Measurements from ENCODE around the gene PARPBP. TPM values are rescaled to one million over a fixed set of nuclear protein-coding genes. Genes with fewer than 3 reads are reported as not detected.

The PARPBP gene
- total and polyA plus RNA-seq, 2 donors (not counting 1 experiment from before 2014, with no cell fraction given), result 1.2 to 5.2 TPM

- intact Hi-C loops (cut with micrococcal nuclease), result no loop called here
- no peak for DNase-seq
- POLR2A ChIA-PET, result no interaction called here
- CTCF ChIA-PET, result no interaction called here
- Histone ChIP-seq H3K27me3 (replicated peaks in 1 of 4; ENCODE audit: control extremely low read depth in 1 of 4, control insufficient read depth in 3 of 4, insufficient read depth in 4 of 4, low read length in 3 of 4) (no peaks in the 10 kb centered on the region), H3K27ac (ENCODE audit: low read length in 2 of 2) (no peak overlapping the region), H3K9ac (ENCODE audit: low read length) (no peak overlapping the region), H2AFZ (ENCODE audit: insufficient read depth, low read depth, low read length, poor library complexity, severe bottlenecking) (no peak overlapping the region), H3K4me1 (ENCODE audit: control insufficient read depth in 2 of 2, insufficient read depth in 2 of 2, low read length in 2 of 2) (no peaks in the 10 kb centered on the region), H3K4me2 (replicated peaks; ENCODE audit: low read depth, low read length, poor library complexity, severe bottlenecking) (no peak overlapping the region), H4K20me1 (ENCODE audit: control insufficient read depth, insufficient read depth, low read length, poor library complexity, severe bottlenecking) (no peaks in the 10 kb centered on the region), H3K9me3 (ENCODE audit: control extremely low read depth in 1 of 3, control insufficient read depth in 2 of 3, insufficient read depth in 1 of 3, low read length in 2 of 3) (no peaks in the 10 kb centered on the region), H3K36me3 (replicated peaks in 1 of 2; ENCODE audit: control extremely low read depth in 1 of 2, control insufficient read depth in 1 of 2, extremely low read depth in 1 of 2, insufficient read depth in 2 of 2, low read length in 1 of 2) (no peaks in the 10 kb centered on the region), H3K4me3 (ENCODE audit: control extremely low read depth in 1 of 5, extremely low read depth in 1 of 5, insufficient read depth in 1 of 5, low read depth in 2 of 5, low read length in 4 of 5) (no peak overlapping the region), H3K79me2 (ENCODE audit: control insufficient read depth, insufficient read depth, low read length) (no peaks in the 10 kb centered on the region)
- no peaks in the 10 kb centered on the region for H3K9me3 Mint-ChIP-seq (ENCODE audit: insufficient read depth)
- TF ChIP-seq CTCF (IDR thresholded peaks at IDR 0.05) (no peak), EZH2 (IDR thresholded peaks at IDR 0.05; ENCODE audit: borderline replicate concordance, insufficient read depth, low read depth, low read length, poor library complexity, severe bottlenecking) (no peak)
- ATAC-seq (ENCODE audit: low read depth), result no peak
- no peaks in the 10 kb centered on the region for H3K27me3 Mint-ChIP-seq
- H3K4me1 Mint-ChIP-seq, result no peaks in the 10 kb centered on the region
- no peak overlapping the region for H3K27ac Mint-ChIP-seq
- H3K4me3 Mint-ChIP-seq, result no peak overlapping the region
Observed at GRCh38 chr12:102220736-102221135, 100.8 kb downstream of the PARPBP start.

GRCh38 chr12:102227954-102228353, 108.0 kb downstream of the PARPBP start:
- H3K36me3 ChIP-seq (replicated peaks in 1 of 2; ENCODE audit: control extremely low read depth in 1 of 2, control insufficient read depth in 1 of 2, extremely low read depth in 1 of 2, insufficient read depth in 2 of 2, low read length in 1 of 2), result no peaks in the 10 kb centered on the region
- no peak overlapping the region for H3K4me3 ChIP-seq (ENCODE audit: control extremely low read depth in 1 of 5, extremely low read depth in 1 of 5, insufficient read depth in 1 of 5, low read depth in 2 of 5, low read length in 4 of 5)
- no peak for DNase-seq
- no peak for TF ChIP-seq EZH2 (IDR thresholded peaks at IDR 0.05; ENCODE audit: borderline replicate concordance, insufficient read depth, low read depth, low read length, poor library complexity, severe bottlenecking)
- intact Hi-C loops (cut with micrococcal nuclease), result no loop called here
- H3K4me1 ChIP-seq (ENCODE audit: control insufficient read depth in 2 of 2, insufficient read depth in 2 of 2, low read length in 2 of 2), result no peaks in the 10 kb centered on the region
- H3K9me3 ChIP-seq (ENCODE audit: control extremely low read depth in 1 of 3, control insufficient read depth in 2 of 3, insufficient read depth in 1 of 3, low read length in 2 of 3), result no peaks in the 10 kb centered on the region
- no peak overlapping the region for H3K4me2 ChIP-seq (replicated peaks; ENCODE audit: low read depth, low read length, poor library complexity, severe bottlenecking)
- H3K27ac ChIP-seq (ENCODE audit: low read length in 2 of 2), result no peak overlapping the region
- no CpG with 5 or more reads among the region's 5 CpGs for WGBS (ENCODE audit: insufficient coverage)
- no peak overlapping the region for H3K4me3 Mint-ChIP-seq
- no peaks in the 10 kb centered on the region for H3K9me3 Mint-ChIP-seq (ENCODE audit: insufficient read depth)
- H3K27me3 Mint-ChIP-seq, result peaks cover 2% of the 10 kb centered on the region
- H3K9ac ChIP-seq (ENCODE audit: low read length), result no peak overlapping the region
- no peak overlapping the region for H2AFZ ChIP-seq (ENCODE audit: insufficient read depth, low read depth, low read length, poor library complexity, severe bottlenecking)
- ChIA-PET POLR2A (no interaction called here), CTCF (no interaction called here)
- no peaks in the 10 kb centered on the region for H3K79me2 ChIP-seq (ENCODE audit: control insufficient read depth, insufficient read depth, low read length)
- ATAC-seq (ENCODE audit: low read depth), result no peak
- no peak overlapping the region for H3K27ac Mint-ChIP-seq
- no peaks in the 10 kb centered on the region for H3K4me1 Mint-ChIP-seq
- no peaks in the 10 kb centered on the region for H3K27me3 ChIP-seq (replicated peaks in 1 of 4; ENCODE audit: control extremely low read depth in 1 of 4, control insufficient read depth in 3 of 4, insufficient read depth in 4 of 4, low read length in 3 of 4)
- H4K20me1 ChIP-seq (ENCODE audit: control insufficient read depth, insufficient read depth, low read length, poor library complexity, severe bottlenecking), result no peaks in the 10 kb centered on the region

All from B cell (primary cell).